Eye (tissue), 1 donor: ENCODE data around the gene SEMG2.

ENCODE experiments used
- DNase-seq: peaks from one replicate; pipeline ENCODE4 v3.0.0-alpha.2; 2015

The SEMG2 gene

GRCh38 chr20:45229264-45230056 is 8.3 kb downstream of the SEMG2 start:
- no peak for DNase-seq

GRCh38 chr20:45230631-45231030 is 9.5 kb downstream of the SEMG2 start:
- no peak for DNase-seq

GRCh38 chr20:45235995-45236394 is 14.8 kb downstream of the SEMG2 start:
- no peak for DNase-seq

- DNase-seq = no peak
These were observed 17.0 kb downstream of the SEMG2 start for GRCh38 chr20:45238139-45238538.

GRCh38 chr20:45246109-45246508 is 24.9 kb downstream of the SEMG2 start:
- no peak for DNase-seq

GRCh38 chr20:45247865-45248264 is 26.7 kb downstream of the SEMG2 start:
- DNase-seq = no peak

GRCh38 chr20:45248609-45249008 is 27.4 kb downstream of the SEMG2 start:
- no peak for DNase-seq

- no peak for DNase-seq
These were observed 30.8 kb downstream of the SEMG2 start for GRCh38 chr20:45251884-45252560.

- no peak for DNase-seq
These were observed 32.1 kb downstream of the SEMG2 start for GRCh38 chr20:45253261-45253660.

GRCh38 chr20:45254383-45255262 is 33.5 kb downstream of the SEMG2 start, which contains the start of gene SLPI:
SLPI (minus strand) TSS chr20:45254564; CDS start chr20:45254543, 21 bp downstream.
- DNase-seq = no peak

GRCh38 chr20:45257161-45257560 is 36.0 kb downstream of the SEMG2 start:
- DNase-seq = no peak

GRCh38 chr20:45257711-45258110 is 36.5 kb downstream of the SEMG2 start:
- no peak for DNase-seq

- DNase-seq = no peak
These were observed 37.1 kb downstream of the SEMG2 start for GRCh38 chr20:45258259-45258658.

- no peak for DNase-seq
These were observed 37.5 kb downstream of the SEMG2 start for GRCh38 chr20:45258664-45259063.

- no peak for DNase-seq
These were observed 42.5 kb downstream of the SEMG2 start for GRCh38 chr20:45263556-45264266.

- DNase-seq = no peak
These were observed 45.8 kb downstream of the SEMG2 start for GRCh38 chr20:45266977-45267376.

- DNase-seq = no peak
These were observed 47.4 kb downstream of the SEMG2 start for GRCh38 chr20:45268531-45268930.

GRCh38 chr20:45269056-45269455 is 47.9 kb downstream of the SEMG2 start:
- DNase-seq = no peak

GRCh38 chr20:45269754-45270270 is 48.6 kb downstream of the SEMG2 start:
- DNase-seq = no peak
